GM12878 (cell line): ENCODE data around the gene MAPRE2. TPM values are rescaled to one million over a fixed set of nuclear protein-coding genes. Genes with fewer than 3 reads are reported as not detected.
A peak's percentile ranks its signal among the peaks of the same experiment; 100 is the strongest.

Experiments used
- ATAC-seq: fragments of 200-7000 bp; cut with Tn5 transposase; 3 replicates; pipeline ENCODE4 v1.9.1; 2020; ENCODE audit warnings: mild to moderate bottlenecking, moderate library complexity
- BruUV-seq: library from RNA; stranded (reverse); fragments of 400-500 nt; replicated peaks from 2 replicates; lab custom pipeline; 2021; lab: Mats Ljungman, UMichigan
- CTCF ChIA-PET: fragments of 300-600 bp; sonication (Branson Sonifier 250); formaldehyde crosslinking; extraction: SDS; loops from one replicate; lab custom pipeline; 2021; ENCODE audit warnings: inconsistent platforms; lab: Yijun Ruan, JAX
- POLR2A ChIA-PET: fragments of 350-600 bp; formaldehyde crosslinking; extraction: SDS; loops from one replicate; lab custom pipeline; 2021; ENCODE audit warnings: inconsistent platforms; lab: Charles Lee
- RAD21 ChIA-PET: fragments of 300-600 bp; sonication (Branson Sonifier 250); formaldehyde crosslinking; loops from one replicate; lab custom pipeline; 2023; ENCODE audit warnings: antibody characterized with exemption; ENCODE audit not compliant: unreplicated experiment; lab: Charles Lee
- SMC1A ChIA-PET: fragments of 300-600 bp; sonication (Branson Sonifier 250); formaldehyde crosslinking; loops from one replicate; lab custom pipeline; 2023; ENCODE audit not compliant: unreplicated experiment, uncharacterized antibody; lab: Charles Lee
- DNase-seq: peaks from one replicate; pipeline ENCODE4 v3.0.0-alpha.2; 2011; ENCODE audit warnings: low read depth, low spot score
- FAIRE-seq: peaks from 3 replicates; lab custom pipeline; 2011; peaks lifted over from hg19 to GRCh38; lab: Jason Lieb, UNC
- H2AFZ ChIP-seq: 2 replicates; pipeline ENCODE4 v1.6.0; 2011; ENCODE audit warnings: low read depth, low read length, control low read depth; ENCODE audit not compliant: control insufficient read depth
- H3K27ac ChIP-seq: 2 replicates; pipeline ENCODE4 v1.5.1; 2011; ENCODE audit warnings: control low read depth; ENCODE audit not compliant: control insufficient read depth, insufficient read depth
- H3K27me3 ChIP-seq, 2 experiments: replicated peaks in 1 of 2; 2 replicates each; pipeline versions ENCODE4 v1.6.0 to v1.6.1; 2011; ENCODE audit warnings: low read length in 1 of 2; ENCODE audit not compliant: control insufficient read depth in 2 of 2, insufficient read depth in 2 of 2
- H3K36me3 ChIP-seq, 2 experiments: 2 replicates each; pipeline ENCODE4 v1.5.1; 2011; ENCODE audit warnings: low read length in 1 of 2; ENCODE audit not compliant: control insufficient read depth in 2 of 2, insufficient read depth in 2 of 2
- H3K4me1 ChIP-seq: 2 replicates; pipeline ENCODE4 v1.6.1; 2011; ENCODE audit warnings: mild to moderate bottlenecking, low read length, moderate library complexity, mixed read lengths; ENCODE audit not compliant: control insufficient read depth, insufficient read depth
- H3K4me2 ChIP-seq: 2 replicates; pipeline ENCODE4 v1.6.0; 2011; ENCODE audit warnings: control low read depth; ENCODE audit not compliant: control insufficient read depth, insufficient read depth
- H3K4me3 ChIP-seq: fragments of 200-600 bp; sonication (generic); 2 replicates; pipeline ENCODE4 v1.5.1; 2016
- H3K79me2 ChIP-seq: 2 replicates; pipeline ENCODE4 v1.6.0; 2011; ENCODE audit warnings: low read length; ENCODE audit not compliant: control insufficient read depth, insufficient read depth
- H3K9ac ChIP-seq: 2 replicates; pipeline ENCODE4 v1.8.0; 2011; ENCODE audit warnings: low read length, control low read depth, mixed read lengths; ENCODE audit not compliant: control insufficient read depth, insufficient read depth
- H3K9me3 ChIP-seq: replicated peaks from 3 replicates; pipeline ENCODE4 v1.5.1; 2011; ENCODE audit warnings: mild to moderate bottlenecking, low read length; ENCODE audit not compliant: control insufficient read depth, insufficient read depth
- H4K20me1 ChIP-seq: 2 replicates; pipeline ENCODE4 v1.6.0; 2011; ENCODE audit not compliant: control insufficient read depth, insufficient read depth
- CBFB ChIP-seq: IDR thresholded peaks from 2 replicates; pipeline ENCODE4 v1.6.1; 2016; ENCODE audit warnings: antibody characterized with exemption, low read depth
- GABPA ChIP-seq: IDR thresholded peaks from 2 replicates; pipeline ENCODE4 v1.6.1; 2014; ENCODE audit warnings: antibody characterized with exemption, low read depth, mild to moderate bottlenecking, inconsistent platforms
- HDAC6 ChIP-seq: fragments of 200-600 bp; sonication (generic); IDR thresholded peaks from one replicate; pipeline ENCODE4 v1.8.0; 2017; ENCODE audit warnings: antibody characterized with exemption; ENCODE audit not compliant: unreplicated experiment
- IRF4 ChIP-seq: IDR thresholded peaks from 2 replicates; pipeline ENCODE4 v1.6.1; 2011; ENCODE audit warnings: low read depth, low read length
- MYC ChIP-seq: IDR thresholded peaks from 2 replicates; pipeline ENCODE4 v1.6.1; 2011; ENCODE audit warnings: mild to moderate bottlenecking, low read length, moderate library complexity, inconsistent platforms; ENCODE audit not compliant: insufficient read depth, insufficient replicate concordance, insufficient read length, severe bottlenecking
- RB1 ChIP-seq: fragments of 450-650 bp; formaldehyde crosslinking; IDR thresholded peaks from 2 replicates; pipeline ENCODE4 v1.6.1; 2017; ENCODE audit warnings: mild to moderate bottlenecking, borderline replicate concordance
- RFX5 ChIP-seq: IDR thresholded peaks from 2 replicates; pipeline ENCODE4 v1.6.1; 2011; ENCODE audit warnings: low read depth, low read length, improper control_type of control experiment
- SREBF2 ChIP-seq: IDR thresholded peaks from 2 replicates; pipeline ENCODE4 v1.6.1; 2012; ENCODE audit warnings: mild to moderate bottlenecking, low read length
- TBL1XR1 ChIP-seq: IDR thresholded peaks from 2 replicates; pipeline ENCODE4 v1.6.1; 2012; ENCODE audit warnings: low read depth, low read length, improper control_type of control experiment
- whole genome bisulfite sequencing: methylation state at CpG from one replicate; pipeline ENCODE4 v1.1.6; 2016; ENCODE audit warnings: low lambda C conversion rate; ENCODE audit not compliant: insufficient replicate concordance, insufficient coverage; ENCODE audit errors: missing lambda C conversion rate; 5-methylcytosine and 5-hydroxymethylcytosine counted together
- in situ Hi-C: fragments of 300-500 bp; cut with MboI; formaldehyde crosslinking; loops from 9 replicates; pipeline ENCODE4 v1.14.3; 2018; ENCODE audit warnings: mixed read lengths
- intact Hi-C: fragments of 100-400 bp; cut with micrococcal nuclease; formaldehyde crosslinking; loops from one replicate; pipeline ENCODE4 v1.14.2; 2022; ENCODE audit not compliant: unreplicated experiment
- polyA plus RNA-seq, 11 experiments: library from polyadenylated mRNA; depleted of rRNA in 4 of 11; unstranded in 6 of 11; stranded (reverse) in 5 of 11; fragments of >200 nt; fragmentation: Nextera tagmentation in 4 of 11; fragmentation: Illumina TruSeq in 1 of 11; extraction: Ambion mirVana in 4 of 11; extraction: Trizol in 1 of 11; gene quantifications; 1 replicate in 1 of 11; 2 replicates in 10 of 11; pipeline versions ENCODE4 v1.2.1 to v1.2.3, GENCODE V29; 2011 to 2016; ENCODE audit warnings: inconsistent platforms in 2 of 11, missing spikeins in 2 of 11, low read depth in 1 of 11
- total RNA-seq, 4 experiments: library from RNA; depleted of rRNA in 3 of 4; stranded (reverse); fragments of >200 nt in 3 of 4; fragmentation: Illumina TruSeq in 1 of 4; extraction: Trizol in 1 of 4; gene quantifications; 2 replicates each; pipeline versions ENCODE4 v1.2.1 to v1.2.3, GENCODE V29; 2013 to 2021
- TF ChIP-seq, protein P1 (sequence below): fragments of 450-650 bp; IDR thresholded peaks from 2 replicates; pipeline ENCODE4 v1.6.1; 2016; ENCODE audit warnings: mild to moderate bottlenecking
- TF ChIP-seq, protein P2 (sequence below), 3 experiments: IDR thresholded peaks in 2 of 3; conservative IDR thresholded peaks in 1 of 3; 2 replicates each; pipeline ENCODE4 v1.5.1; 2011; ENCODE audit warnings: low read depth in 3 of 3, low read length in 3 of 3, mild to moderate bottlenecking in 3 of 3, control low read depth in 2 of 3, moderate library complexity in 2 of 3, inconsistent platforms in 1 of 3, mixed read lengths in 1 of 3; ENCODE audit not compliant: control insufficient read depth in 2 of 3, insufficient read depth in 1 of 3; ENCODE audit errors: extremely low read depth in 1 of 3

Gene MAPRE2
- total and polyA plus RNA-seq, 10 of the 15 experiments (the other 5 are each of a cell fraction or from before 2014, with no cell fraction given), result 11.0 to 50.6 (median 24.0) TPM

DNA sequence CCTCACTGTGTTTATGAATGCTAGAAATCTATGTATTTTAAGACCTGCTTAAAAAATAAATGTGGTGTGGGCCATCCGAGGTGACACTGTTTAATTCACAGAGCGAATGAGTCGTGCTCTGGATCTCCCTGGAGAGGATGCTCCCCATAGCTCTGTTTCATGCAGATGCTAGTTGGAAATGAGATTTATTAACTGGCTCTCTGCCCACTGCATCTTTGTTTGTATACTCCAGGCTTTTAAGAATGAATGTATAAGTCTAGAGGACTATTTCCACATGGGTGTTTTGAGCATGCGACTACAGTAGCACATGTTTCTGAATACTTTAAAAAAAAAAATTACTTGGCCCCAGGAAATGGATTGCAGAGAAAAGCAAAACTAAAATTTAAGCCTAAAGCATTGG lies 3.9 kb downstream of the MAPRE2 start:
- Histone ChIP-seq H3K4me1 (peaks cover 16% of the 10 kb centered on the region), H3K9ac (no peak overlapping the region)

More for the DNA sequence above, 3.9 kb downstream of the MAPRE2 start:
- H3K4me2 ChIP-seq, result peak overlapping the region; percentile 18
- FAIRE-seq (no peak), ATAC-seq (no peak), DNase-seq (no peak)
- peak overlapping the region; percentile 63 for H3K4me3 ChIP-seq
- RAD21 ChIA-PET, result interaction anchor here (1.0 to 6.1 kb wide), 5 partner anchors 13 to 1205 kb away, joined by 3 to 59 read pairs (median 4); no protein-coding TSS in a partner anchor
- in situ Hi-C loops (no loop called here), intact Hi-C loops (loop anchor here (10.0 kb wide), 2 partner anchors 300 to 570 kb away; partner anchors contain the start of gene ZNF24)
- POLR2A ChIA-PET, result interaction anchor here (0.6 to 2.7 kb wide), 5 partner anchors 15 to 452 kb away, joined by 3 to 9 read pairs (median 3); partner anchors contain the start of gene INO80C
- SMC1A ChIA-PET, result interaction anchor here (1.1 to 4.8 kb wide), 8 partner anchors 12 to 41 kb away, joined by 3 to 61 read pairs (median 4); no protein-coding TSS in a partner anchor
- peaks cover 73% of the 10 kb centered on the region for H3K79me2 ChIP-seq
- H3K27me3 ChIP-seq, result no peaks in the 10 kb centered on the region
- H3K36me3 ChIP-seq, result no peaks in the 10 kb centered on the region
- TF ChIP-seq MYC, result no peak
- no peak for TF ChIP-seq IRF4
- TF ChIP-seq, protein P1, sequence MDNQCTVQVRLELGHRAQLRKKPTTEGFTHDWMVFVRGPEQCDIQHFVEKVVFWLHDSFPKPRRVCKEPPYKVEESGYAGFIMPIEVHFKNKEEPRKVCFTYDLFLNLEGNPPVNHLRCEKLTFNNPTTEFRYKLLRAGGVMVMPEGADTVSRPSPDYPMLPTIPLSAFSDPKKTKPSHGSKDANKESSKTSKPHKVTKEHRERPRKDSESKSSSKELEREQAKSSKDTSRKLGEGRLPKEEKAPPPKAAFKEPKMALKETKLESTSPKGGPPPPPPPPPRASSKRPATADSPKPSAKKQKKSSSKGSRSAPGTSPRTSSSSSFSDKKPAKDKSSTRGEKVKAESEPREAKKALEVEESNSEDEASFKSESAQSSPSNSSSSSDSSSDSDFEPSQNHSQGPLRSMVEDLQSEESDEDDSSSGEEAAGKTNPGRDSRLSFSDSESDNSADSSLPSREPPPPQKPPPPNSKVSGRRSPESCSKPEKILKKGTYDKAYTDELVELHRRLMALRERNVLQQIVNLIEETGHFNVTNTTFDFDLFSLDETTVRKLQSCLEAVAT, result no peak
- no peak for TF ChIP-seq RB1
- TF ChIP-seq GABPA, result no peak
- TF ChIP-seq SREBF2, result no peak
- no peak for TF ChIP-seq CBFB
- no peak for TF ChIP-seq HDAC6
- TF ChIP-seq TBL1XR1, result no peak
- TF ChIP-seq, protein P2, sequence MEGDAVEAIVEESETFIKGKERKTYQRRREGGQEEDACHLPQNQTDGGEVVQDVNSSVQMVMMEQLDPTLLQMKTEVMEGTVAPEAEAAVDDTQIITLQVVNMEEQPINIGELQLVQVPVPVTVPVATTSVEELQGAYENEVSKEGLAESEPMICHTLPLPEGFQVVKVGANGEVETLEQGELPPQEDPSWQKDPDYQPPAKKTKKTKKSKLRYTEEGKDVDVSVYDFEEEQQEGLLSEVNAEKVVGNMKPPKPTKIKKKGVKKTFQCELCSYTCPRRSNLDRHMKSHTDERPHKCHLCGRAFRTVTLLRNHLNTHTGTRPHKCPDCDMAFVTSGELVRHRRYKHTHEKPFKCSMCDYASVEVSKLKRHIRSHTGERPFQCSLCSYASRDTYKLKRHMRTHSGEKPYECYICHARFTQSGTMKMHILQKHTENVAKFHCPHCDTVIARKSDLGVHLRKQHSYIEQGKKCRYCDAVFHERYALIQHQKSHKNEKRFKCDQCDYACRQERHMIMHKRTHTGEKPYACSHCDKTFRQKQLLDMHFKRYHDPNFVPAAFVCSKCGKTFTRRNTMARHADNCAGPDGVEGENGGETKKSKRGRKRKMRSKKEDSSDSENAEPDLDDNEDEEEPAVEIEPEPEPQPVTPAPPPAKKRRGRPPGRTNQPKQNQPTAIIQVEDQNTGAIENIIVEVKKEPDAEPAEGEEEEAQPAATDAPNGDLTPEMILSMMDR (IDR thresholded peaks at IDR 0.05 in 2 of 3, conservative IDR thresholded peaks at IDR 0.05 in 1 of 3; ENCODE audit: control insufficient read depth in 2 of 3, extremely low read depth in 1 of 3, insufficient read depth in 1 of 3, low read depth in 3 of 3, low read length in 3 of 3), result no peak
- TF ChIP-seq RFX5, result no peak
- H4K20me1 ChIP-seq, result no peaks in the 10 kb centered on the region
- no peaks in the 10 kb centered on the region; the same call in 2 of the 3 replicates for H3K9me3 ChIP-seq
- H2AFZ ChIP-seq, result peak overlapping the region; percentile 15; the same call in 1 of the 2 replicates
- H3K27ac ChIP-seq, result no peak overlapping the region; the same call in 1 of the 2 replicates
- CTCF ChIA-PET, result interaction anchor here (1.2 to 3.2 kb wide), 3 partner anchors 18 to 98 kb away, joined by 3 to 26 read pairs (median 5); no protein-coding TSS in a partner anchor
- no TSS peak for BruUV-seq
- 80% methylated on average over 4 of the region's 4 CpGs for WGBS
